ENCODE measurements around the gene NEK7.

DNA sequence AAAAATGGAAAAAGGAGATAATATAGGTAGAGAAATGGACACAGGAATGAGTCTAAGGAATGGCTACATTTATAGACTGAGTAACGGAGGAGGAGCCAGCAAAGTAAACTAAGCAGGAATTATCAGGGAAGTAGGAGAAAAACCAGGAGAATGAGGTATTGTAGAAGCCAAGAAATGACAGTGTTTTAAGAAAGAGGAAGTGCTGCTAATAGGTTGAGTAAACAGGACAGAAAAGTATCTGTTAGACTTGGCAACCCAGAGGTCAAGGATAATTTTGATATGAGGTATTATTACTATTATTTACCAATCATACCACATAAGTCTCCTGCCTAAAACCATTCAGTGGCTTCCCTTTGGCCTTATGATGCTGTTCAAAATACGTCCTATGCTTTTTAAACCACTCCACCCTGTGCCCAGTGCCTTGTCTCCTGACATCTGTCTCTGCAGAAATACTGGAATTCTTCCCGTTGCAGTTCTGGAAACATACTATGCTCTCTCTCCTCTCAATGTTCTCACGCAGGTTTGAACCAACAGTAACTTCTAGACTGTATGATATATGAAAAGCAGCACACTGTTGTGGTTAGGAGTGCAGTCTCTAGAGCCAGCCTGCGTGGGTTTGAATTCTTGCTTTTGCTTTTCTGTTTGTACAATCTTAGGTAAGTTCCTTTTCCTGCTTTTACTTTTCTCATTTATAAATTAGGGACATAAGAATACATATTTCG lies 24.6 kb upstream of the NEK7 start:
- TF ChIP-seq, protein P1, sequence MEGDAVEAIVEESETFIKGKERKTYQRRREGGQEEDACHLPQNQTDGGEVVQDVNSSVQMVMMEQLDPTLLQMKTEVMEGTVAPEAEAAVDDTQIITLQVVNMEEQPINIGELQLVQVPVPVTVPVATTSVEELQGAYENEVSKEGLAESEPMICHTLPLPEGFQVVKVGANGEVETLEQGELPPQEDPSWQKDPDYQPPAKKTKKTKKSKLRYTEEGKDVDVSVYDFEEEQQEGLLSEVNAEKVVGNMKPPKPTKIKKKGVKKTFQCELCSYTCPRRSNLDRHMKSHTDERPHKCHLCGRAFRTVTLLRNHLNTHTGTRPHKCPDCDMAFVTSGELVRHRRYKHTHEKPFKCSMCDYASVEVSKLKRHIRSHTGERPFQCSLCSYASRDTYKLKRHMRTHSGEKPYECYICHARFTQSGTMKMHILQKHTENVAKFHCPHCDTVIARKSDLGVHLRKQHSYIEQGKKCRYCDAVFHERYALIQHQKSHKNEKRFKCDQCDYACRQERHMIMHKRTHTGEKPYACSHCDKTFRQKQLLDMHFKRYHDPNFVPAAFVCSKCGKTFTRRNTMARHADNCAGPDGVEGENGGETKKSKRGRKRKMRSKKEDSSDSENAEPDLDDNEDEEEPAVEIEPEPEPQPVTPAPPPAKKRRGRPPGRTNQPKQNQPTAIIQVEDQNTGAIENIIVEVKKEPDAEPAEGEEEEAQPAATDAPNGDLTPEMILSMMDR (conservative IDR thresholded peaks at IDR 0.05; ENCODE audit: low read length), result no peak
- no peak for TF ChIP-seq EZH2phosphoT487 (IDR thresholded peaks at IDR 0.05; ENCODE audit: borderline replicate concordance, low read depth, low read length)

All from OCI-LY7 (cell line).